ENCODE measurements around the gene OR14C36. TPM values are rescaled to one million over a fixed set of nuclear protein-coding genes. Genes with fewer than 3 reads are reported as not detected.

OR14C36 gene
- total RNA-seq, 1 experiment from 2014 or later, result not detected

- Histone ChIP-seq H3K4me2 (ENCODE audit: insufficient read depth, insufficient read length, low read length) (no peak overlapping the region), H3T11ph (ENCODE audit: low read length) (no peak overlapping the region), H4K20me1 (ENCODE audit: control insufficient read depth, insufficient read depth, insufficient read length) (no peaks in the 10 kb centered on the region), H4K8ac (replicated peaks; ENCODE audit: insufficient read length, low read depth, low read length) (no peak overlapping the region), H3K9ac (ENCODE audit: extremely low read depth, insufficient read length, low read length) (no peak overlapping the region), H3K27me3 (ENCODE audit: insufficient read depth, low read length) (no peaks in the 10 kb centered on the region), H3K79me2 (ENCODE audit: insufficient read depth, low read length) (no peaks in the 10 kb centered on the region), H3K79me1 (ENCODE audit: insufficient read depth, low read depth, low read length, poor library complexity, severe bottlenecking) (no peaks in the 10 kb centered on the region), H3K4me1 (ENCODE audit: insufficient read depth, low read length) (no peaks in the 10 kb centered on the region), H3K4ac (ENCODE audit: low read depth, low read length) (no peak overlapping the region), H3K23ac (ENCODE audit: insufficient read length, low read depth, low read length) (no peak overlapping the region), H4K91ac (ENCODE audit: insufficient read length, low read depth, low read length) (no peak overlapping the region), H3K23me2 (ENCODE audit: insufficient read length, low read depth, low read length, poor library complexity, severe bottlenecking) (no peaks in the 10 kb centered on the region), H2BK12ac (ENCODE audit: insufficient read length, low read depth, low read length) (no peak overlapping the region), H3K27ac (ENCODE audit: insufficient read length, low read depth, low read length) (no peak overlapping the region), H2BK20ac (ENCODE audit: low read depth, low read length, poor library complexity, severe bottlenecking) (no peak overlapping the region), H2BK120ac (ENCODE audit: low read depth, low read length, poor library complexity, severe bottlenecking) (no peak overlapping the region), H3K18ac (ENCODE audit: insufficient read length, low read depth, low read length) (no peak overlapping the region), H3K14ac (ENCODE audit: insufficient read depth, low read length) (no peak overlapping the region), H2BK5ac (ENCODE audit: insufficient read length, low read length) (no peak overlapping the region), H2AK5ac (ENCODE audit: insufficient read length, low read length) (no peak overlapping the region), H4K5ac (ENCODE audit: insufficient read length, low read depth, low read length) (no peak overlapping the region), H3K56ac (ENCODE audit: insufficient read length, low read depth, low read length) (no peak overlapping the region), H3K9me3 (ENCODE audit: control insufficient read depth, low read depth, low read length) (peaks cover 54% of the 10 kb centered on the region), H2AFZ (ENCODE audit: low read length) (no peak overlapping the region), H2BK15ac (ENCODE audit: low read depth, low read length) (no peak overlapping the region)
- Mint-ChIP-seq H3K27ac (no peak overlapping the region), H3K4me3 (no peak overlapping the region), H3K9me3 (peaks cover 92 to 95% of the 10 kb centered on the region in 2 experiments), H3K27me3 (ENCODE audit: low read depth) (no peaks in the 10 kb centered on the region; the same call in 1 of the 2 replicates), H3K4me1 (no peaks in the 10 kb centered on the region), H3K36me3 (ENCODE audit: insufficient read depth in 1 of 3, low read depth in 3 of 3) (peaks cover 0 to 39% (median 15%) of the 10 kb centered on the region in 3 experiments; a peak in 5 of 7 replicates)
- no CpG with 5 or more reads among the region's 2 CpGs for WGBS (ENCODE audit: extremely low coverage, insufficient read length, low lambda C conversion rate)
- TF ChIP-seq CTCF (conservative IDR thresholded peaks at IDR 0.05), result no peak
- no peak for DNase-seq
Measured at GRCh38 chr1:248393050-248393449, 44.5 kb downstream of the OR14C36 start.

Other genes with a start within 250 kb of the OR14C36 start
- gene OR2M5, start 203.6 kb upstream of the OR14C36 start, total RNA-seq (2021), result not detected in 2 replicates
- gene OR2M2, start 174.0 kb upstream of the OR14C36 start, total RNA-seq (2021), result not detected in 2 replicates
- gene OR2M3, start 151.5 kb upstream of the OR14C36 start, total RNA-seq (2021), result not detected in 2 replicates
- gene OR2M4, start 117.4 kb upstream of the OR14C36 start, total RNA-seq (2021), result not detected in 2 replicates
- not detected in 2 replicates for gene OR2T33, start 70.8 kb upstream of the OR14C36 start, total RNA-seq (2021)
- not detected in 2 replicates for gene OR2T12, start 45.4 kb upstream of the OR14C36 start, total RNA-seq (2021)
- gene OR2M7, start 24.2 kb upstream of the OR14C36 start, total RNA-seq (2021), result not detected in 2 replicates
- not detected in 2 replicates for gene OR2T4, start 12.9 kb downstream of the OR14C36 start, total RNA-seq (2021)
- not detected in 2 replicates for gene OR2T6, start 27.0 kb downstream of the OR14C36 start, total RNA-seq (2021)
- gene OR2T1, start 54.3 kb downstream of the OR14C36 start, total RNA-seq (2021), result not detected in 2 replicates
- not detected in 2 replicates for gene OR2T2, start 96.9 kb downstream of the OR14C36 start, total RNA-seq (2021)
- gene OR2T3, start 124.6 kb downstream of the OR14C36 start, total RNA-seq (2021), result not detected in 2 replicates
- not detected in 2 replicates for gene OR2T5, start 139.8 kb downstream of the OR14C36 start, total RNA-seq (2021)
- gene OR2G6, start 159.3 kb downstream of the OR14C36 start, total RNA-seq (2021), result not detected in 2 replicates
- gene OR2T29, start 214.0 kb downstream of the OR14C36 start, total RNA-seq (2021), result not detected in 2 replicates
- not detected in 2 replicates for gene OR2T34, start 226.0 kb downstream of the OR14C36 start, total RNA-seq (2021)
- gene OR2T10, start 248.9 kb downstream of the OR14C36 start, total RNA-seq (2021), result not detected in 2 replicates